NCI-H82 (cell line): ENCODE data around the gene BPIFA2.
"Not testable (repeated sequence)": the region's sequence is repeated elsewhere in the genome, so short reads cannot be mapped to it uniquely, and the experiment has no call there.

Experiments used
- DNase-seq: peaks from one replicate; lab custom pipeline; 2025; lab: John Stamatoyannopoulos, UW

Gene BPIFA2

DNA sequence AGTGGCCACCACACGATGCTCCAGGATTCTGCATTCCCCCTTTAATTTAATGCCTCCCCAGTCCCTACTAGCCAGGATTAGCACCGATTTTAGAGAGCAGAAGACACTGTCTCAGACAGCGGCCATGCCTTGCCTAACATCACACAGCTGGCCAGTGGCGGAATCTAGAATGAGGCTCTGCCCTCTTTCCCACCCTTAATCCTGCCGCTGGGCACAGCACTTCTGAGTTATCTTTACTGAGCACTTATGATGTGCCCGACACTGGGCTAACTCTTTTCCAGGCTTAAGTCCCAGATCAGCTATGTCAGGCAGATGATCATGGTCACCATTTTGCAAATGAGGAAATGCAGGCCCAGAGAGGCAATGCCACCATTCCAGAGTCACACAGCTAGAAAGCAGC, 5.6 kb upstream of the BPIFA2 start:
- no peak for DNase-seq

DNA sequence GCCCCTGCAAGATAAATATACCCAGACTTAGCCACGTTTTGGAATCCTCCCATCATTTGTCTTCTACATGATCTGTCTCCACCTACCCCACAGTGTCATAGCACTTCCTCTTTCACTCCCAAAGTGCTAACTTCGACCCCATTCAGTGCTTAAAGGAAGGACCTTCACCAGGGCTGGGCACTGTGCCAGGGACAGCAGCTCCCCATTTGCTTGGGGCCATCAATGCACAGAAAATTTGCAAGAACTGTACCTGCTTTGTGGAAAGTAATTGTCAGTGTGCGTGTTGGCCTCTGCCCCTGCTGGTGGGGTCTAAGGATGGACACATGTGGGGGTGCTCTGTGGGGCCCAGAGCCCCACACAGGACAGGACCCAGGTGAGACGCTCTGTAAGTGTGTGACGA, 5.2 kb upstream of the BPIFA2 start:
- no peak for DNase-seq

DNA sequence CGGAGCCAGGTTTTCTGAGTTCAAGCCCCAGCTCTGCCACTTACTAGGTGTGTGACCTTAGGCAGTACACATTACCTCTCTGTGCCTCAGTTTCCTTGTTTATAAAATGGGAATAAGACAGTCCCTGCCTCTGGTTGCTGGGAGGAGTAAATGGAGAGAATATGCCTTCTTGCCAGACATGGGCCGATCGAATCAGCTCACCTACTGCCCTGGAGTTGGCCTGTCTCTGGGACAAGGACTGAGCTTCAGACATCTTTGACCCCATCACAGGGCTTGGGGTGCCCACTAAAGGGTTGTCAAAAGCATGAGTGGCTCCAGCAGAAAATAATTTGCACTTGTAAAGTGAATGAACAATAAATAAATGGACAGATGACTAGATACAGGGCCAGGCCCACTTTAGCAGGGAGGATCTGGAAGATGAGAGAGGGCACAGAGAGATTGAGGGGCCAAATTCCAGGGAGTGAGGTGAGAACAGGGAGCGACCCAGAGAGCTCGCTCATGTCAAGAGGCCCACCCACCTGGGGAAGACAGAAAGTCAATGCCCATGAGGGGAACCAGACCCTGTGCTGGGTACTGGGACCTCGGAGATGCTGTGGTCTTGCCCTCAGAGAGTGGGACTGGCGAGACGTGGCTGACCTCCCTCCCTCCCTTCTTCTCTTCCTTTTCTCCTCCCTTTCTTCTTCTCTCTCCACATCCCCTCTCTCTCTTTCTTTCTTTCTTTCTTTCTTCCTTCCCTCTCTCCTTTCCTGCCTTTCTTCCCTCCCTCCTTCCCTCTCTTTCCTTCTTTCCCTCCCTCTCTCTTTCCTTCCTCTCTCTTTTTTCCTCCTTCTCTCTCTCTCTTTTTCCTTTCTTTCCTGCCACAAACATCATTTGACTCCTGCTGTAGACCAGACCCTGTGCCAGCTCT, 3.9 kb upstream of the BPIFA2 start:
- DNase-seq: no peak

DNA sequence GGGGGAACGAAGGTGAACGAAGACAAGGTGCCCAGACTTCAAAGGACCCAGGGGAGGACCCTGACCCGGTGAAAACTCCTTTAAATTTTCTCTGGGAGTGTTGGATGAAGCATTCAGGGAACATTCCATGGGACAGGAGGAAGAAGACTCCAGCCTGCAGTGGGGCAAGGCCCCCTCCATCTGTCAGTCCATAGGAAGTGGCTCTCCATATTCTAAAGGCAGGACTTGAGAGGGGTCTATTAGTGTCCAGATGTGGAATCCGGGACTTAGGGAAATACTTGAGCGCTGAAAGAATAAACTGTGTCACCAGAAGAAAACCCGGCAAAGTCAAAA, 3.2 kb upstream of the BPIFA2 start:
- no peak for DNase-seq

DNA sequence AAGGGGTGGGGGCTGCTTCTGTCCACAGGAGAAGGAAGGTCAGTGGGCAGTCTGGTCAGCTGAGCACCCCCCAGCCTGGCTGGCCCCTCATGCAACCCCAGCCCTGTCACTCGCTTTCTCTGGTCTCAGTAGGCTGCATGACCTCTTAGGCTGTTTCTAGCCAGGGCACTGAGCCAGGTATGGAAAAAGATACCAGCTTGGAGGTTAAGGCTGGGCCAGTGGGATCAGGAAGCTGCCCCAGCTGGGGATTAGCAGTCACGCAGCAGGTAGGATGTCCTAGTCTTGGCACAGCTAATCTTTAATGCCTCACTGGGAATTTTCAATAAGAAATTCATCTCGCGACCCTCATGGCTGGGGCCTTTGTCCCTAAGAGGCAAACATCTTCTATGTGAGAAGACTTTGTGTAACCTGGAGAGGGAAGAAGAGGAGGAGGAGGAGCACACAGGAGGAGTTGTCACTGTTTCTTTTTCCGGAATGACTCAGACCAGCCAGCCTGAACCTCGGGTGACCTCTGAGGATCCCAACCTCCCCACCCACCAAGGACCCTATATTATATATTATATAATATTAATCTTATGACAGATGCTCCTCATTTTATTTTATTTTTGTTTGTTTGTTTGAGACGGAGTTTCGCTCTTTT, 2.4 kb upstream of the BPIFA2 start:
- peak; percentile 56 for DNase-seq

DNA sequence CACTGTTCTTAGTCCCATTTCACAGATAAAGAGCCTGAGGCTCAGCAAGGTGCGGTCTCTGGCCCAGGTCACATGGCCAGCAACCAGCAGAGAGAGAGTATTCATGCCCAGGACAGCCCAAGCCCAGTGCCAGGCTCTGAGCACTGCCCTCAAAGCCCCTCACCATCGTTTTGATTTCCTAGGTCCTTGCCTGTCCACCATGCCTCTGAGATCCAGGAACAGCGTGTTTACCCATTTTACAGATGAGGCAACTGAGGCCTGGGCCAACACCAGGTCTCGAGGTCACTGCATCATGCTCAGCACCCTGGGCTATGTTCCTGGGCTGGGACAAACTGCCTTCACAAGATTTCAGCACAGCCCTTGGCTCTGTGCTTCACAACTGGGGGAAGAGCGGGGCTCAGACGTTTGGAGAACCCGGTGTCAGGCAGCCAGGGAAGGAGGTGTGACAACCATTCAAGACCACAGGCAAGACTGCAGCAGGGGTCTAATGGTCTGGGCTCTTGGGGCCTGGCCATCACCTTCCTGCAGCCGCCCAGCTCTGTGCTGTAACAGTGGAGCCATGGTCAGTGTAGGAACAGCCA, 1.3 kb upstream of the BPIFA2 start:
- DNase-seq: no peak

DNA sequence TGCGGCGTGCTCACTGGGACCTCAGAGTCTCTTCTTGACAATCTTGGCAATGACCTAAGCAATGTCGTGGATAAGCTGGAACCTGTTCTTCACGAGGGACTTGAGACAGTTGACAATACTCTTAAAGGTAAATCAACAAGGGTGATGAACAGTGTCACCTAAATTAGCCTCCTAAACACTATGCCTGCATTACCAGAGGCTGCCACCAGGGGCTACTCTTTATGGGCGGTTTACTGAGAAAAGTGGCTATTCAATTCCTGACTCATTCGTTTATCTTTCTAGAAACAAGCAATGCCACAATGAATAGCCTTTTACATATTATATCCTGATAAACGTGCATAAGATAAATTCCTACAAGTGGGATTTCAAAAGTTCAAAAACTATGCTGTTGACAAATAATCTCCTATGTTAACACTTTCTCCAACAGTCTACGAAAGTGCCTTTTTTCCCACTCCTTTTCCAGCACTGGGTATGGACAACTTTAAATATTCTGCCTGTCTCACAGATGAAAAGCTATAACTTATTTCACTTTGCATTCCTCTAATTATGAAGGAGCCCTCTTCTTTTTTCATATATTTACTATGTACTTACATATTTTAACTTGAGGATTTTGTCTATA, 1.3 kb downstream of the BPIFA2 start:
- peak; percentile 71 for DNase-seq

DNA sequence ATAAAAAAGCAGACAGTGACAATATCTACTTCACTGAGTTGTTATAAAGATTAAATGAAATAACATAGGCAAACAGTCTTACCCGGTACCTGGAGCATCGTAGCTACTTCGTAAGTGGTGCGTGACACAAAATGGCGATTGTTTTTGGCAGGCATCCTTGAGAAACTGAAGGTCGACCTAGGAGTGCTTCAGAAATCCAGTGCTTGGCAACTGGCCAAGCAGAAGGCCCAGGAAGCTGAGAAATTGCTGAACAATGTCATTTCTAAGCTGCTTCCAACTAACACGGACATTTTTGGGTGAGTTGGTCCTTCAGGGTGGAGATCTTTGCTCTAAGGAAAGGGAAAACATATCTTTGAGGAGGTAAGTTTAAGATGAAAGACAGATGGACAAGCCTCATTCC, 4.8 kb downstream of the BPIFA2 start:
- DNase-seq: peak; percentile 38

DNA sequence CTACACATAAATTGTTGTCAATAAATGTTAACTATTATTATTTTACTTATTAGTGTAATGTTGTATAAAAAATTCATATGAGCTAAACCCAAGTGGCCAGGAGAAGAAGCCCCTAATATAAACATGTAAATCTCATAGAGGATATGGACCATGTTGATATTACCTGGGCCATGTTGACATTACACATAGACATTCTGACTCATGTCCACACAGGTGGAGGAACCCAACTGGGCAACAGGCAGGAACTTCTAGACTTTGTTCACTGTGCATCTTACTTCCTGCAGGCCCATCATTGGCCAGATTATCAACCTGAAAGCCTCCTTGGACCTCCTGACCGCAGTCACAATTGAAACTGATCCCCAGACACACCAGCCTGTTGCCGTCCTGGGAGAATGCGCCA, 7.2 kb downstream of the BPIFA2 start:
- no peak for DNase-seq

DNA sequence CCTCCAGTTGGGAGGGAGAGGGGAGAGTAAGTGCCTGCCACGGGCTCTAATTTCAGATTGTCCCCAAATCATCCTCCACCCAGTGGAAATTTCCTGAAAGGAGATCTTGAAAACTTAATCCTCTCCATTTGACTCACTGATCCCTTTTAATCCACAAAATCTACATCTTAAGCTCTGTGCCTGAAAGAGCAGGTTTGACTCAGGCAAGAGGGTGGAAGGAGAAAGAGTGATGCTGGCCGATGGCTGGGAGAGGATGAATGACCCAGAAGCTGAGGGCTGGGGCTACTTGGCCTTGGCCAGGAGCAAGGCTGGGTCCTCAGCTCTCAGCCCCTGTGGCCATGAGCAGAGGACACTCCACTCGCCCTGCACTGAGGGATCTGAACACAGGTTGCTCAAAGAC, 8.1 kb downstream of the BPIFA2 start:
- peak; percentile 91 for DNase-seq

DNA sequence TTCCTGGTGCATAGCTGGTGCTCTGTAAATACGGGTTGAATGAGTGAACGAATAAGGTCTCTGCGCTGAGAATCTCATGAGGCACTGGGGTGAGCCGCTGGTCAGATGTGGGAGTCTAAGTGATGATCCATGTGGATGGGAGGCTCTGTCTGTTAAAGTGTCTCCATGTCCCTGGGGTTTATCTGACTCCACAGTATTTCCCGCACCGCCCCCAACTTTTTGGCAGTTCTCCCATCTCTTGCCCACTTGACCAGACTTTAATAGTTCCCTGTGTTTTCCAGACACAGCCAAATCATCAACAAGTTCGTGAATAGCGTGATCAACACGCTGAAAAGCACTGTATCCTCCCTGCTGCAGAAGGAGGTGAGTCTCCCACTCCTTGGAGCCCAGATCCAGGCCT, 9.9 kb downstream of the BPIFA2 start:
- DNase-seq: no peak

DNA sequence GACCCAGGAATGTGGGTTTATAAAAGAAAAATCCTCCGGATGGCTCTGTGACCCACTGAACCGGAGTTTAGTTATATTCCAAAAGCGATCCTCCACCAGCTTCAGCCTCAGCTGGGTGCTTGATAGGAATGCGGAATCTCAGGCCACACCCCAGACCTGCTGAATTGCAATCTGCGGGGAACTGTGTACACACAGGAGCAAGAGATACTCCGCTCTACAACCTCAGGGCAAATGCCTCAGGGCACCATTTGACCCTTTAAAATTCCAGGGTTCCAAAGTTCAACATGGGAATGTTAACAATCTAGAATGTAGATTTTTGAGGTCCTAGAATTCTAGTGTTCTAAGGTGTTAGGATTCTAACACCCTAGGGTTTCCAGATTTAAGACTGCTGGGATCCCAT, 10.8 kb downstream of the BPIFA2 start:
- DNase-seq: no peak

DNA sequence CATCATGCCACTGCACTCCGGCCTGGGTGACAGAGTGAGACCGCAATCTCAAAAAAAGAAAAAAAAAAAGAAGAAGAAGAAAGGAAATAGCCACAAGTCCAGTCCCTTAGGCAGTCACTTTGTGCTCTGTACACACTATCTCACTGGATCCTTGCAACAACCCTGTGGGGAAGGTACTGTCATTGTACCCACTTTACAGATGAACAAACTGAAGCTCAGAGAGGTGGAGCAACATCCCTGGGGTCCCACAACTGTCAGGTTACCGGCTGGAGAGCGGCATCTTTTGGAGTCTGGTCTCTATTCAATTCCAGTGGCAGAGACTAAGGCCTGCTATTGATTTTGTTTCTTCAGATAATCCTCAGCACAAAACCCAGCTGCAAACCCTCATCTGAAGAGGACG, 12.2 kb downstream of the BPIFA2 start:
- no peak for DNase-seq

DNA sequence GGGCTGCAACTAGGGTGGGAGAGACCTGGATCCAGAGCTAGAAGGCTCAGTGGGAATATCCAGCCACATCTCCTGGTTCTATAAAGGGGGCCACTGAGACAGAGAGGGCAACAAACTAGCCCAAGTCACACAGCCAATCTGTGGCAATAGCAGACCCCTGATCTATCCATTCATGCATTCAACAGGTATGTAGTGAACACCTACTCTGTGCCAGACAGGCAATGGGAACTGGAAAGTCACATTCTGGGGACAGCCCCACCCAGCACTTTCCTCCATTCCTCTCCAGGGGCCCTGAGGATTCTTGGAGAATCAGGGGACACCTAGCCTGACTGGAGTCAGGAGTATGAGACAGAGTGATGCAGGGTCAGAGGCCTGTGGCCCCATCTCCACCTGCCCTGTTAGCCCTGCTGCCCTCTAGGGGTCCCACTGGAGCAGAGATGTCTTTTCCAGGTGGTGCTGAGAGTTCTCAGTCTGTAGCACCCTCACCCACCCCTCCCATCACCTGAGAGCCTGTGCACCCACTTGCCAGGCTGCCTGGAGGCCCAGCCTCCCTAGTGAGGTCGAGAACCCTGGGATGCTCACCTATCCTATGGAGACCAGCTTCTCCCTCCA, 13.6 kb downstream of the BPIFA2 start:
- no peak for DNase-seq

DNA sequence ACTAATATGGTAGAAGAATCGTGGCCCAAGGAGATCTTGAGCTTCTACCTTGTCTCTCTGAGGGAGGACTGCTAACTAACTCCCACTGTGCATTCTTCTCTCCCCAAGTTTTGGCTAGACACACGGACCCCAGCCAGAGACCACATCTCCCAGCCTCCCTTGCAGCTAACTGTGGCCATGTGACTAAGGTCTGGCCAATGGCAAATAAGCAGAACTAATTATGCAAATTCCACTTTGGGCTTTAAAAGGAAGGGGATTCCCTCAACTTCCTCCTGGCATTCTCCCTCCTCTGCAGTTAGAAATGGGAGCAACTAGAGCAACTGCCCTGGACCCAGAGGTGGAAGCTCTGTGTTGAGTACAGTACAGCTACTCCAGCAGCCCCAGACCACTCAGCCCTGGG, 15.4 kb downstream of the BPIFA2 start:
- DNase-seq: peak; percentile 40

DNA sequence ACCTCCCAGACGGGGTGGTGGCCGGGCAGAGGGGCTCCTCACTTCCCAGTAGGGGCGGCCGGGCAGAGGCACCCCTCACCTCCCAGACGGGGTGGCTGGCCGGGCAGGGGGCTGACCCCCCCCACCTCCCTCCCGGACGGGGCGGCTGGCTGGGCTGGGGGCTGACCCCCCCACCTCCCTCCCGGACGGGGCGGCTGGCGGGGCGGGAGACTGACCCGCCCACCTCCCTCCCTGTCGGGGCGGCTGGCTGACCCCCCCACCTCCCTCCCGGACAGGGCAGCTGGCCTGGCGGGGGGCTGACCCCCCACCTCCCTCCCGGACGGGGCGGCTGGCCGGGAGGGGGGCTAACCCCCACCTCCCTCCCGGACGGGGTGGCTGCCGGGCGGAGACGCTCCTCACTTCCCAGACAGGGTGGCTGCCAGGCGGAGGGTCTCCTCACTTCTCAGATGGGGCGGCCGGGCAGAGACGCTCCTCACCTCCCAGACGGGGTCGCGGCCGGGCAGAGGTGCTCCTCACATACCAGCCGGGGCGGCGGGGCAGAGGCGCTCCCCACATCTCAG, 17.2 kb downstream of the BPIFA2 start:
- not testable (repeated sequence) for DNase-seq

DNA sequence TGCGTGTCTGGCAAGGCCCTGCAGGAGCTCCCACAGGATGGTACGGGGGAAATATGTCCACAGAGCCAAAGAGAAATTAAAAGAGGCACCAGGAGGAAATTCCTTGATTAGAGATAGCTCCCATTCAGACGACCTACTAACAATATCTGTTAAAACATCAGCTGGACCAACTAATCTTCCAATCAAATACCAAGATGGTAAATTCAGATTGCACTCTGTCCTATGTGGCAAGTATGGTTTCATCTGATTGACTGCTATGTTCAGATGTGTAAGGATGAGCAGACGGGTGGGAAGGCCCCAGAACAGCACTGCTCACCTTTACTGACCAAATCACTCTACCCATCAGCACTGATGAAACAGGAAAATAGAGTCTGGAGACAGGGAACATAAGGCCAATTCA, 19.5 kb downstream of the BPIFA2 start:
- no peak for DNase-seq

DNA sequence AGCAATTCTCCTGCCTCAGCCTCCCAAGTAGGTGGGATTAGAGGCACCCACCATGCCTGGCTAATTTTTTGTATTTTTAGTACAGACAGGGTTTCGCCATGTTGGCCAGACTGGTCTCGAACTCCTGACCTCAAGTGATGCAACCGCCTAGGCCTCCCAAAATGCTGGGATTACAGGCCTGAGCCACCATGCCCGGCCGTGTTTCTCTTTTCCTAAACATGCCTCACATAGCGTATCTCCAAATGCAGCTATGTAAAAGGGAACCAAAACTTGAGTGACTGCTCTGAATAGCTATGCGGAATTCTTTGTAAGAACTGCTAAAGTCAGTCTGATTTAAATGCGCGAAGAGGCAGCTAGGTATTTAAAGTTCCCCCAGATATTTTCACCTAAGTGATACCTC, 20.5 kb downstream of the BPIFA2 start:
- no peak for DNase-seq

DNA sequence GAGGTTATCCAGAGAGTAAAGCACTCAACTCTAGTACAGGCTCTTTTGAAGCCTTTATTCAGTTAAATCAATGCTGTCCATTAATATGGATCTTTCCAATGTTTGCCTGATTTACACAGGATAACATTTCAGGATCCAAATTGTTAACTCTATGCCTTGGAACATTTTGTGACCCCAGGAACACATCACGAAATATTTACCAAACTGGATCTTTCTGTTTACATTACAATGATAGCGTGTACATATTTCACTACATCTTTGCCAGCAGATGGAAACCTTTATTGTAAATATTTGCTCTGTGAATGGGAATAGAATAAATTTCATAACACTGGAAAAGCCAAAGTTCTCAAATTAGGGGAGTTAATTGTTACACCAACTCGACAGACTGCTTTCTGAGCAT, 23.5 kb downstream of the BPIFA2 start:
- no peak for DNase-seq

DNA sequence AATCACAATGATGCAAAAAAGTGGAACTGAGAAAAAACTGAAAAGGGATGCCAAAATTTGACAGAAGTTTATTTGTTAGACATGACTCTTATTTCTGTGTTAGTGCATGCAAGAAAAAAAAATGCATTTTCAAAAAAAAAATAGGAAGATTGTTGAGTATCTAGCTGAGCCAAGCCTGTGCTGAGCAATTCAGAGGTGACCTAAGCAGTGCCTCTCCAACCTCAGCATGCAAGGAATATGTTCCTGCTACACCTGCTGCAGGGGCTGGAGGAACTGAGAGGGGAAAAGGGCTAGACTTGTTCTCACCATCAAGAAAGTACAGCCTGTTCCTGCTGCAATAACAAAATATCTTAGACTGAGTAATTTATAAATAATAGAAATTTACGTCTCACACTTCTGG, 24.0 kb downstream of the BPIFA2 start:
- no peak for DNase-seq

DNA sequence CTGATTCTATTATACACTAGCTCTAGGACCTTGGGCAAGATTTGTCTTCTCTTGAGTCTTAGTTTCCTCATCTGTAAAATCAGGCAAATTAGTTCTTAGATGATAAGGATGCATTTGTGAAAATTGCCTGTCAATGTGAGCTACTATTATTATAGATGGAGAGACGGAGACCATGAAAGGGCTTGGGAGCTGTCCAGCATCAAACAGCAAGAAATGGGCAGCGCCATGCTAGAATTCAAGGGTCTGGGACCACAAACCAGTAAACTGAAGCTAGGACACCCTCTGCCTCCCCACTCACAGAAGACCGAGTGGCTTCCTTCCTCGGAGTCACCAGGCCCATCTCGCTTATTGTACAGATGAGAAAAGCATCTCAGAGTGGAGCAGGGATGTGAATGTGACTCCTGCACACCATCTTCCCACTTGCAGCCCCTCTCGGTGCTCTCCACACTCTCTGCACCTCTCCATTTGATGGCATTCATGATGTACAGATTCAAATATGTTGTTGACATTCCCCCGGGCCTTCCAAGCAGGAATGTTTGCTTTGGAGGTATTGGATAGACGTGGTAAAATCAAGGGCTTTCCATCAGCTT, 25.0 kb downstream of the BPIFA2 start:
- no peak for DNase-seq

DNA sequence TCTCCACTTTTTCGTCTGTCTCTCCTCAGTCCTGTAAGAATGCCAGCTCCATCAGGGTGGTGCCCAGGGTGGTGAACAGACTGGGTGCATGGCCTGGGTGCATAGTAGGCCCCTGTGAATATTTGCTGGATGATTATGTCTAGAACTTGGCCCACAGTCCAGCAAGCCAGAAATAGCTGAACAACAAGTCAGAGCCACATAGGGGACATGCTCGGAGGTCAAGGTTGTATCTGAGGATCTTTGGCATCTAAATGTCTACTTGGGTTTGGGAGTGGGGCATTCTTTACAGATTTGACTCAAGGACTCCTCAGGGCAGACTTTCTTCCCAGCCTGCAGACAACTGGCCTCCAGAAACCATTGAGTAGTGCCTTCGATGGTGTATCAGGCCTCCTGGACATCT, 31.1 kb downstream of the BPIFA2 start:
- DNase-seq: no peak
